AG09309 (cell line): ENCODE data around the gene ATXN7.

Experiments used
- DNase-seq: peaks from one replicate; pipeline ENCODE4 v3.0.0-alpha.2; 2010; ENCODE audit warnings: low read depth
- H3K4me3 ChIP-seq: 2 replicates; pipeline ENCODE4 v1.5.1; 2011; ENCODE audit warnings: mild to moderate bottlenecking, low read depth, low read length, moderate library complexity; ENCODE audit not compliant: control insufficient read depth
- TF ChIP-seq, protein P1 (sequence below): IDR thresholded peaks from 2 replicates; pipeline ENCODE4 v1.5.1; 2011; ENCODE audit warnings: mild to moderate bottlenecking, low read depth, low read length, inconsistent platforms; ENCODE audit not compliant: insufficient read depth, control insufficient read depth; ENCODE audit errors: missing control alignments

The ATXN7 gene

DNA sequence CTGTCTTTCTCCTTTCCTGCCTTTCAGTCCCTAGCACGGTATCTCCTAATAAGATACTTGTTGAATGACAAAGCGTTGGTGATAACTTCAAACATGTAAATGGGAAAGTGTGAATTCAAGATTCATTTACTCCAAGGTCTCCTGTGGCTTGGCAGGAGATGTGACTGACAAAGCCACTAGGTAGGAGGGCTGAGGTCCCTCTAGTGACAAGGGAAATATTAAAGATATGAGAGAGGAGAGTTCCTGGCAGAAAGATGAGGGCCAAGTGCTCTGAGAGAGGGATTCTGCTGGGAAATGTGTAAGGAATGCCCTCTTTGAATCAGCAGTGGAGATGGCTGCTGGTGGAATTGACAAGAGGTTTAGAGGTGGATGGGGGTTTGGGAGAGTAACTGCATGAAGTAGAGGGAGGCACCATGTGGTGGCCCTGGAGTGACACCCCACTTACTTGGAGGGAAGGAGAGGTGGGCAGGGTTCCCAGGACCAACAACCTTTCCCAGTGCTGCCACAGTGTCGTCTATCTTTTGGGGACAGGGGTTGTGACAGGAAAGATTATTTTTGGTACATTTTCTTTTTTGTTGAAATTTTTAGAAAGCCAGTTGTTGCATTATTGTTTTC, 91.5 kb downstream of the ATXN7 start:
- no peak overlapping the region for H3K4me3 ChIP-seq
- DNase-seq = no peak
- TF ChIP-seq, protein P1, sequence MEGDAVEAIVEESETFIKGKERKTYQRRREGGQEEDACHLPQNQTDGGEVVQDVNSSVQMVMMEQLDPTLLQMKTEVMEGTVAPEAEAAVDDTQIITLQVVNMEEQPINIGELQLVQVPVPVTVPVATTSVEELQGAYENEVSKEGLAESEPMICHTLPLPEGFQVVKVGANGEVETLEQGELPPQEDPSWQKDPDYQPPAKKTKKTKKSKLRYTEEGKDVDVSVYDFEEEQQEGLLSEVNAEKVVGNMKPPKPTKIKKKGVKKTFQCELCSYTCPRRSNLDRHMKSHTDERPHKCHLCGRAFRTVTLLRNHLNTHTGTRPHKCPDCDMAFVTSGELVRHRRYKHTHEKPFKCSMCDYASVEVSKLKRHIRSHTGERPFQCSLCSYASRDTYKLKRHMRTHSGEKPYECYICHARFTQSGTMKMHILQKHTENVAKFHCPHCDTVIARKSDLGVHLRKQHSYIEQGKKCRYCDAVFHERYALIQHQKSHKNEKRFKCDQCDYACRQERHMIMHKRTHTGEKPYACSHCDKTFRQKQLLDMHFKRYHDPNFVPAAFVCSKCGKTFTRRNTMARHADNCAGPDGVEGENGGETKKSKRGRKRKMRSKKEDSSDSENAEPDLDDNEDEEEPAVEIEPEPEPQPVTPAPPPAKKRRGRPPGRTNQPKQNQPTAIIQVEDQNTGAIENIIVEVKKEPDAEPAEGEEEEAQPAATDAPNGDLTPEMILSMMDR = no peak

DNA sequence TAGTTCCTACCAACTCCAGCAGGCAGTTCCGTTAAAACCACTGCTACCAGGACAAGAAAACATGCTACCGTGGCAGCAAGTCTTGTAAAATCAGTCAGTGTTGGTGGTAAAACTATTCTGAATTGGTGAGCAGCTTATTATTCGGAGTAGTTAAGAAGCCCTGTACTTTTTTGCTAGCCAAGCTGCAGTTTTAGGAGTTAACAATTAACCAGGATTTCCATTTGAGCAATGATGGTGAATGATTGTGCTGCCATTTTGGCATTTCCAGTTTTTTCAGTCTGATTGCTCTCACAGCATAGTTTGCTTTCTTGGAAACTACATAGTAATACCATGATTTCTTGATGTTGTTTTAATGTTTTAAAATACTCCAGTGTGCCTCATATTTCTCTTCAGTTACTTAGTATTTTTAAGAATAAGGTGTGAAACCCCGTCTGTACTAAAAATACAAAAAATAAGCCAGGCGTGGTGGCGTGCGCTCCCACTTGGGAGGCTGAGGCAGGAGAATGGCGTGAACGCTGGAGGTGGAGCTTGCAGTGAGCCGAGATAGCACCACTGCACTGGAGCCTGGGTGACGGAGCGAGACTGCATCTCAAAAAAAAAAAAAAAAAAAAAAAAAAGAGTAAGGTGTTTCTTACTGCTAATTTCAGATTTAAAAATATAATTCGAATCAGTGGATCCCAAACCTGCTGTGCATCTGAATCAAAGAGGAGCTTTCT, 92.3 kb downstream of the ATXN7 start:
- TF ChIP-seq, protein P1 = no peak
- H3K4me3 ChIP-seq = no peak overlapping the region
- DNase-seq = no peak

DNA sequence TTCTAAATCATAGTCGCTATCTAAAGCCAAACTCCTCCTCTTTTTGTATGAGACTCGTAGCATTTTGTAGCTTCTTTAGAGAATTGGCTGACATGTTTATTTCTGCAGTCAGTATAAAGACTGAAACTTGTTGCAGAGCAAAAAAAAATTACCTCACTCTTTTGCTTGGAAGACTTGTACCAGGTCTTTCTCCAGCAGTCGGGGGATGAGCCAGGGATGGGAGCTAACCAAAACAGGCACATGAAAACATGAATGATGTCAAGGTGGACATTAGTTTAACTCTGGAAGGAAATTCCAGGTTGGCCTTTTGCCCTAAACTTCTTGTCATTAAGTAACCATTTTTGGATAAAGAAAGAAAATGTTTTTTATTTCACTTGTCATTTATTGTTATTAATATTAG, 95.5 kb downstream of the ATXN7 start:
- TF ChIP-seq, protein P1 = no peak
- no peak for DNase-seq
- no peak overlapping the region for H3K4me3 ChIP-seq

DNA sequence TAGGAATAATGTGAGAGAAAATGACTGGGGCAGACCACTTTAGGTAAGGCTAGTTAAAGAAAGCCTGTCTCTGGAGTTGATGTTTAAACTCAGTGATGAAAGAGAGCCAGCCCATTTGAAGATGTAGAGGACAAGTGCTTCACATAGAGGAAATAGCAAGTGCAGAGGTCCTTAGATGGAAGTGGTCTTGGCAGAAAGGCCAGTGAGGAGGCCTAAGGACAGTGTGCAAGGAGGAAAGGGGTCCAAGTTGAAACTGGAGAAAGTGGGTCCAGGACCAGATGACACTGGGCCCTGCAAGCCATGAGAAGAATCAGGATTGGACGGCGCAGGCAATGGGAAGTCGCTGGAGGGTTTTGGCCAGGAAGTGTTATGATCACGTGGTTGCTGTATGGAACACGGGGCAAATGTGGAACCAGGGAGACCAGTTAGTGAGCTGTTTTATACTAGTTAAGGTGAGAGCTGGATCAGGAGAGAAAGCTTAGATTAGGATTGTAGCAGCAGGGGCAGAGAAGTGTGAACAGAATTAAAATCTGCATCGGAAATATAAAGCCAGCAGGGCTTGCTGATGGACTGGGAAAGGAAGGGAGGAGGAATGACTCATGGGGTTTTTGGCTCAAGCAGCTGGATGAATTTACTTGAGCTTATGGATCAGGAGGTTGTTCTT, 96.5 kb downstream of the ATXN7 start:
- TF ChIP-seq, protein P1 = no peak
- peak overlapping the region; percentile 46 for H3K4me3 ChIP-seq
- DNase-seq = no peak

DNA sequence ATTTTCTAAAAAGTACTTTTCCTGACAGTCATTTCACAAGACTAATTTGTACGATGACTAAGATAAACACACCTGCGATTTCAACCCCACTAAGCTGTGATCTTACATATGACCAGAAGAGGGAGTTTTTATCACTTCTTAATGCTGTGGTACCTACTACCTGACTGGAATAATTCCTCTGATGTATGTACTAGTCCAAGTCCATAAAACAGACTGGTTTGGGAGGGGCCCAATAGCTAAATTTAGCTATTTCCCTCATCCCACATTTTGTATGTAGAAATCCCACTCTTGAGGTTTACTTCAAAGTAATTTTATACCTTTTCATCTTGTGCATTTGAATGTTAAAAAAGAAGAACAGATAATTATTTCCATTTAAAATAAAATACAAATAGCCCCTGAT, 98.2 kb downstream of the ATXN7 start:
- DNase-seq = no peak
- no peak overlapping the region for H3K4me3 ChIP-seq
- TF ChIP-seq, protein P1 = peak; percentile 46

DNA sequence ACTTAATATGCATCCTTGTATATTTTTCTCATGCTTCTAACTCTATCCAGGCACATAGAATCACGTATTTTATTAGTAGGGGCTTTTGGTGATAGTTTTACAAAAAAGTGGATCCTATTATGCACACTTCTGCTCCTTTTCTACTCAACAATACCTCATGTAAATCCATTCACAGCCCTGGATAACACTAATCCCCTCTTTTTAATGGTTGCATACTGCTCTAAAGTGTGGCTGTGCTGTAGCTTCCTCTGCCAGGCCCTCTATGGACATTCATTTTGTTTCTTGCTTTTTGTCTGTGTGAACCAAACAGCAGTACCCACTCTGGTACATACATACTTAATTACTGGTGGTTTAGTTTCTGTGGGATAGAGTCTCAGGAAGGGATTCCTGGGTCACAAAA, 99.8 kb downstream of the ATXN7 start:
- TF ChIP-seq, protein P1 = no peak
- no peak for DNase-seq
- H3K4me3 ChIP-seq = no peak overlapping the region
